HepG2 (cell line): ENCODE data around the gene DFFA. TPM values are rescaled to one million over a fixed set of nuclear protein-coding genes. Genes with fewer than 3 reads are reported as not detected.

Experiments
- EP300 ChIP-seq, 3 experiments: sonication (generic) in 1 of 3; formaldehyde crosslinking in 1 of 3; IDR thresholded peaks; 2 replicates each; pipeline versions ENCODE4 v1.5.1 to v1.6.1; 2011 to 2020; ENCODE audit warnings: low read depth in 2 of 3, low read length in 2 of 3, borderline replicate concordance in 1 of 3, improper control_type of control experiment in 1 of 3, mild to moderate bottlenecking in 1 of 3, missing genetic modification reagents in 1 of 3, moderate library complexity in 1 of 3
- ETV5 ChIP-seq: IDR thresholded peaks from 2 replicates; pipeline ENCODE4 v1.6.1; 2018; ENCODE audit warnings: missing biosample characterization, missing genetic modification reagents, inconsistent platforms, borderline replicate concordance
- GATAD2A ChIP-seq: IDR thresholded peaks from 2 replicates; pipeline ENCODE4 v1.6.1; 2016
- HMG20A ChIP-seq: IDR thresholded peaks from 2 replicates; pipeline ENCODE4 v1.6.1; 2016; ENCODE audit warnings: borderline replicate concordance
- HOXA7 ChIP-seq: sonication (generic); formaldehyde crosslinking; IDR thresholded peaks from 2 replicates; pipeline ENCODE4 v1.8.1; 2022; ENCODE audit warnings: mild to moderate bottlenecking, missing genetic modification reagents, moderate library complexity
- KDM5A ChIP-seq: fragments of 200-600 bp; sonication (generic); IDR thresholded peaks from 2 replicates; pipeline ENCODE4 v1.7.0; 2018; ENCODE audit warnings: antibody characterized with exemption, mild to moderate bottlenecking, low read length, borderline replicate concordance
- PCBP2 ChIP-seq: fragments of 200-400 bp; formaldehyde crosslinking; optimal IDR thresholded peaks from 2 replicates; pipeline ENCODE3; 2018; ENCODE audit warnings: low read length, low read depth; ENCODE audit not compliant: poor library complexity, severe bottlenecking
- SMARCC2 ChIP-seq: fragments of 450-650 bp; IDR thresholded peaks from 2 replicates; pipeline ENCODE4 v1.6.1; 2017; ENCODE audit warnings: antibody characterized with exemption, mild to moderate bottlenecking
- ZBTB20 ChIP-seq: sonication (generic); formaldehyde crosslinking; IDR thresholded peaks from 2 replicates; pipeline ENCODE4 v1.8.1; 2023; ENCODE audit warnings: missing genetic modification reagents, low read depth, mild to moderate bottlenecking, borderline replicate concordance
- ZFP36L2 ChIP-seq: sonication (generic); formaldehyde crosslinking; IDR thresholded peaks from 2 replicates; pipeline ENCODE4 v1.4.0; 2020; ENCODE audit warnings: missing genetic modification reagents
- ZFP82 ChIP-seq: sonication (generic); formaldehyde crosslinking; IDR thresholded peaks from 2 replicates; pipeline ENCODE4 v1.5.1; 2020; ENCODE audit warnings: mild to moderate bottlenecking, missing genetic modification reagents, borderline replicate concordance
- ZNF136 ChIP-seq: sonication (generic); formaldehyde crosslinking; IDR thresholded peaks from 2 replicates; pipeline ENCODE4 v1.8.1; 2022; ENCODE audit warnings: low read depth, mild to moderate bottlenecking, moderate library complexity, missing genetic modification reagents
- ZNF138 ChIP-seq: sonication (generic); formaldehyde crosslinking; IDR thresholded peaks from 2 replicates; pipeline ENCODE4 v1.5.0; 2020; ENCODE audit warnings: mild to moderate bottlenecking, low read depth, missing genetic modification reagents
- ZNF33B ChIP-seq: sonication (generic); formaldehyde crosslinking; IDR thresholded peaks from 2 replicates; pipeline ENCODE4 v1.5.1; 2020; ENCODE audit warnings: mild to moderate bottlenecking, missing genetic modification reagents
- ZNF451 ChIP-seq: sonication (generic); formaldehyde crosslinking; IDR thresholded peaks from 2 replicates; pipeline ENCODE4 v1.5.0; 2020; ENCODE audit warnings: mild to moderate bottlenecking, missing genetic modification reagents
- ZNF569 ChIP-seq: sonication (generic); formaldehyde crosslinking; IDR thresholded peaks from 2 replicates; pipeline ENCODE4 v1.5.0; 2020; ENCODE audit warnings: mild to moderate bottlenecking, missing genetic modification reagents, moderate library complexity, borderline replicate concordance
- polyA plus RNA-seq, 8 experiments: library from polyadenylated mRNA; depleted of rRNA in 3 of 8; stranded (reverse) in 7 of 8; unstranded in 1 of 8; fragments of >200 nt; fragmentation: Illumina TruSeq in 4 of 8; extraction: Trizol in 4 of 8; gene quantifications; 2 replicates each; pipeline versions ENCODE4 v1.2.1 to v1.2.3, GENCODE V29; 2011 to 2016; ENCODE audit warnings: low read depth in 4 of 8, missing spikeins in 1 of 8, mixed read lengths in 1 of 8; ENCODE audit not compliant: insufficient read depth in 1 of 8
- total RNA-seq, 5 experiments: library from RNA; depleted of rRNA; stranded (reverse); fragments of >200 nt; fragmentation: Illumina TruSeq; extraction: Trizol; gene quantifications; 2 replicates each; pipeline ENCODE4 v1.2.3, GENCODE V29; 2016; ENCODE audit warnings: low read depth in 1 of 5
- TF ChIP-seq, protein P1 (sequence below): sonication (generic); formaldehyde crosslinking; IDR thresholded peaks from 2 replicates; pipeline ENCODE4 v1.4.0; 2020; ENCODE audit warnings: missing genetic modification reagents
- TF ChIP-seq, protein P2 (sequence below): sonication (generic); formaldehyde crosslinking; IDR thresholded peaks from 2 replicates; pipeline ENCODE4 v1.8.0; 2022; ENCODE audit warnings: missing genetic modification reagents, mild to moderate bottlenecking, borderline replicate concordance
- TF ChIP-seq, protein P3 (sequence below): IDR thresholded peaks from 2 replicates; pipeline ENCODE4 v1.4.0; 2020; ENCODE audit warnings: mild to moderate bottlenecking, missing genetic modification reagents
- TF ChIP-seq, protein P4 (sequence below): IDR thresholded peaks from 2 replicates; pipeline ENCODE4 v1.6.1; 2016; ENCODE audit warnings: missing genetic modification reagents, missing compliant biosample characterization
- TF ChIP-seq, protein P5 (sequence below): sonication (generic); formaldehyde crosslinking; IDR thresholded peaks from 2 replicates; pipeline ENCODE4 v1.4.0; 2020; ENCODE audit warnings: missing genetic modification reagents

The DFFA gene
- total and polyA plus RNA-seq, 2 of the 13 experiments (the other 11 are each of a cell fraction or from before 2014, with no cell fraction given), result 16.5 to 33.9 TPM

DNA sequence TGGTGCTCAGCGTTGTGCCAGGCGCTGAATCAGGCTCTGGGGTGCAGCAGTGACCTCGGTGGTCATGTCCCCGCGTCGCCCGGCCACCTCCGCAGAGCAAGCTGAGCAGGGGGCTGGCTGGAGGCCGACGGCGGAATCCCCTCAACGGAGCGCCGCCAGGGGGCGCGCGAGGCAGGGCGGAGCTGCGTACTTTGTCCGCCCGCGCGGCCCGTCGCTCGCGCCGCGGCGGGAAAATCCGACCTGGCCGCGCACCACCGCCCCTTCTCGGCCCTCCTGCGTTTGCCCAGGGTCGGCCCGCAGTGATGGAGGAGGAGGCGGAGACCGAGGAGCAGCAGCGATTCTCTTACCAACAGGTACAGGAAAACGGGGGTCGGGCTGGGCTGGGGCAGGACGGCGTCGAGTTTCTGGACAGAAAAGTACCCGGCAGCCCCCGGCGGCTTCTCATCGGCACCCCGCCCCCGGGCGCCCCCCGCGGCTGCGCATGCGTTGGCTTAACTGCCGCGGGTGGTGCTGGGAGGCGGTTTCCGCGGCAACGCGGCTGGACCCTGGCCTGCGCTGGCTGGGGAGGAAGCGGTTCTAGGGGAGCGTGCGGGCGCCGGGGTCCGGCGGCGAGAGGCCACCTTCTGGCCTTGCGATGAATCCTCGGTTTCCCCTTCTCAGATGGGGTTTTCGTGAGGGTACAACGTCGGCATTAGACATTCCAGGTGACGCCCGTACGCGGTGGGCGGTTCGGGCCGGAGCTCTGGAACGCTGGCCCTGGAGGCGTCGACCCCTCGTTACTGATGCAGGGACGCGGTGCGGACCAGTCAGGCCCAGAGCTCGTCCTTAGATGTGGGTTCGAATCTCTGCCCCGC lies 41.9 kb downstream of the DFFA start, which contains the start of gene CENPS (continued):
- TF ChIP-seq ZNF33B (CRISPR knock-in tag) (peak; percentile 94), ZBTB20 (CRISPR knock-in tag) (no peak), HOXA7 (CRISPR knock-in tag) (peak; percentile 97), KDM5A (peak; percentile 92), ZNF136 (CRISPR knock-in tag) (no peak; the same call in 1 of the 2 replicates), ZNF569 (CRISPR knock-in tag) (peak; percentile 77; the same call in 1 of the 2 replicates), HMG20A (CRISPR knock-in tag) (no peak), ZNF451 (peak; percentile 86; the same call in 1 of the 2 replicates), PCBP2 (no peak), ZFP82 (CRISPR knock-in tag) (peak; percentile 57; the same call in 1 of the 2 replicates), EP300 (IDR thresholded peaks at IDR 0.05; ENCODE audit: low read depth in 2 of 2, low read length in 2 of 2) (peak; percentile 39 to 66; a peak in 2 of 4 replicates), EP300 (CRISPR knock-in tag; IDR thresholded peaks at IDR 0.05; ENCODE audit: borderline replicate concordance) (peak; percentile 68), ETV5 (CRISPR knock-in tag) (peak; percentile 9; the same call in 1 of the 2 replicates), ZNF138 (CRISPR knock-in tag) (no peak), SMARCC2 (no peak), GATAD2A (CRISPR knock-in tag) (peak; percentile 41; the same call in 1 of the 2 replicates), ZFP36L2 (CRISPR knock-in tag) (no peak)
- TF ChIP-seq, protein P1, sequence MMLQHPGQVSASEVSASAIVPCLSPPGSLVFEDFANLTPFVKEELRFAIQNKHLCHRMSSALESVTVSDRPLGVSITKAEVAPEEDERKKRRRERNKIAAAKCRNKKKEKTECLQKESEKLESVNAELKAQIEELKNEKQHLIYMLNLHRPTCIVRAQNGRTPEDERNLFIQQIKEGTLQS (CRISPR knock-in tag), result no peak
- TF ChIP-seq, protein P2, sequence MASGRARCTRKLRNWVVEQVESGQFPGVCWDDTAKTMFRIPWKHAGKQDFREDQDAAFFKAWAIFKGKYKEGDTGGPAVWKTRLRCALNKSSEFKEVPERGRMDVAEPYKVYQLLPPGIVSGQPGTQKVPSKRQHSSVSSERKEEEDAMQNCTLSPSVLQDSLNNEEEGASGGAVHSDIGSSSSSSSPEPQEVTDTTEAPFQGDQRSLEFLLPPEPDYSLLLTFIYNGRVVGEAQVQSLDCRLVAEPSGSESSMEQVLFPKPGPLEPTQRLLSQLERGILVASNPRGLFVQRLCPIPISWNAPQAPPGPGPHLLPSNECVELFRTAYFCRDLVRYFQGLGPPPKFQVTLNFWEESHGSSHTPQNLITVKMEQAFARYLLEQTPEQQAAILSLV (CRISPR knock-in tag), result 0 out of 2 replicates have a peak, but pooled peaks have one; percentile 62
- TF ChIP-seq, protein P3, sequence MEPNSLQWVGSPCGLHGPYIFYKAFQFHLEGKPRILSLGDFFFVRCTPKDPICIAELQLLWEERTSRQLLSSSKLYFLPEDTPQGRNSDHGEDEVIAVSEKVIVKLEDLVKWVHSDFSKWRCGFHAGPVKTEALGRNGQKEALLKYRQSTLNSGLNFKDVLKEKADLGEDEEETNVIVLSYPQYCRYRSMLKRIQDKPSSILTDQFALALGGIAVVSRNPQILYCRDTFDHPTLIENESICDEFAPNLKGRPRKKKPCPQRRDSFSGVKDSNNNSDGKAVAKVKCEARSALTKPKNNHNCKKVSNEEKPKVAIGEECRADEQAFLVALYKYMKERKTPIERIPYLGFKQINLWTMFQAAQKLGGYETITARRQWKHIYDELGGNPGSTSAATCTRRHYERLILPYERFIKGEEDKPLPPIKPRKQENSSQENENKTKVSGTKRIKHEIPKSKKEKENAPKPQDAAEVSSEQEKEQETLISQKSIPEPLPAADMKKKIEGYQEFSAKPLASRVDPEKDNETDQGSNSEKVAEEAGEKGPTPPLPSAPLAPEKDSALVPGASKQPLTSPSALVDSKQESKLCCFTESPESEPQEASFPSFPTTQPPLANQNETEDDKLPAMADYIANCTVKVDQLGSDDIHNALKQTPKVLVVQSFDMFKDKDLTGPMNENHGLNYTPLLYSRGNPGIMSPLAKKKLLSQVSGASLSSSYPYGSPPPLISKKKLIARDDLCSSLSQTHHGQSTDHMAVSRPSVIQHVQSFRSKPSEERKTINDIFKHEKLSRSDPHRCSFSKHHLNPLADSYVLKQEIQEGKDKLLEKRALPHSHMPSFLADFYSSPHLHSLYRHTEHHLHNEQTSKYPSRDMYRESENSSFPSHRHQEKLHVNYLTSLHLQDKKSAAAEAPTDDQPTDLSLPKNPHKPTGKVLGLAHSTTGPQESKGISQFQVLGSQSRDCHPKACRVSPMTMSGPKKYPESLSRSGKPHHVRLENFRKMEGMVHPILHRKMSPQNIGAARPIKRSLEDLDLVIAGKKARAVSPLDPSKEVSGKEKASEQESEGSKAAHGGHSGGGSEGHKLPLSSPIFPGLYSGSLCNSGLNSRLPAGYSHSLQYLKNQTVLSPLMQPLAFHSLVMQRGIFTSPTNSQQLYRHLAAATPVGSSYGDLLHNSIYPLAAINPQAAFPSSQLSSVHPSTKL (CRISPR knock-in tag), result peak; percentile 57; the same call in 1 of the 2 replicates
- TF ChIP-seq, protein P4, sequence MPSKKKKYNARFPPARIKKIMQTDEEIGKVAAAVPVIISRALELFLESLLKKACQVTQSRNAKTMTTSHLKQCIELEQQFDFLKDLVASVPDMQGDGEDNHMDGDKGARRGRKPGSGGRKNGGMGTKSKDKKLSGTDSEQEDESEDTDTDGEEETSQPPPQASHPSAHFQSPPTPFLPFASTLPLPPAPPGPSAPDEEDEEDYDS, result no peak; the same call in 1 of the 2 replicates
- TF ChIP-seq, protein P5, sequence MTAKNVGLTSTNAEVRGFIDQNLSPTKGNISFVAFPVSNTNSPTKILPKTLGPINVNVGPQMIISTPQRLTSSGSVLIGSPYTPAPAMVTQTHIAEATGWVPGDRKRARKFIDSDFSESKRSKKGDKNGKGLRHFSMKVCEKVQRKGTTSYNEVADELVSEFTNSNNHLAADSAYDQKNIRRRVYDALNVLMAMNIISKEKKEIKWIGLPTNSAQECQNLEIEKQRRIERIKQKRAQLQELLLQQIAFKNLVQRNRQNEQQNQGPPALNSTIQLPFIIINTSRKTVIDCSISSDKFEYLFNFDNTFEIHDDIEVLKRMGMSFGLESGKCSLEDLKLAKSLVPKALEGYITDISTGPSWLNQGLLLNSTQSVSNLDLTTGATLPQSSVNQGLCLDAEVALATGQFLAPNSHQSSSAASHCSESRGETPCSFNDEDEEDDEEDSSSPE (CRISPR knock-in tag), result peak; percentile 100
